Spleen (tissue), 7 donors: Measurements from ENCODE around the gene CACNA1C.
"Not testable (repeated sequence)": the region's sequence is repeated elsewhere in the genome, so short reads cannot be mapped to it uniquely, and the experiment has no call there.

ENCODE experiments used
- POLR2A ChIP-seq, 3 donors: fragments of 450-650 bp; IDR thresholded peaks; one replicate each; pipeline ENCODE4 v1.5.1; 2017; ENCODE audit warnings: antibody characterized with exemption in 3 of 3, mild to moderate bottlenecking in 1 of 3
- POLR2AphosphoS5 ChIP-seq, 3 donors: sonication (generic); formaldehyde crosslinking; IDR thresholded peaks; one replicate each; pipeline ENCODE4 v1.5.1; 2017; ENCODE audit warnings: antibody characterized with exemption in 3 of 3
- TF ChIP-seq, protein P1 (sequence below), 11 experiments: fragments of 200-600 bp in 7 of 11; fragments of 450-650 bp in 4 of 11; sonication (generic) in 4 of 11; IDR thresholded peaks in 8 of 11; conservative IDR thresholded peaks in 3 of 11; 1 replicate in 7 of 11; 2 replicates in 4 of 11; pipeline versions ENCODE4 v1.4.0 to v1.8.0; 2016 to 2021; ENCODE audit warnings: antibody characterized with exemption in 11 of 11, inconsistent platforms in 4 of 11, mild to moderate bottlenecking in 1 of 11
- donor health status: DM: no; HTN: no; CAD: no; lungs with moderate emphysema.
- donor health status: DM: no; HTN: no; CAD: no.
- donor health status: DM: no; HTN: no; CAD: no.

DNA sequence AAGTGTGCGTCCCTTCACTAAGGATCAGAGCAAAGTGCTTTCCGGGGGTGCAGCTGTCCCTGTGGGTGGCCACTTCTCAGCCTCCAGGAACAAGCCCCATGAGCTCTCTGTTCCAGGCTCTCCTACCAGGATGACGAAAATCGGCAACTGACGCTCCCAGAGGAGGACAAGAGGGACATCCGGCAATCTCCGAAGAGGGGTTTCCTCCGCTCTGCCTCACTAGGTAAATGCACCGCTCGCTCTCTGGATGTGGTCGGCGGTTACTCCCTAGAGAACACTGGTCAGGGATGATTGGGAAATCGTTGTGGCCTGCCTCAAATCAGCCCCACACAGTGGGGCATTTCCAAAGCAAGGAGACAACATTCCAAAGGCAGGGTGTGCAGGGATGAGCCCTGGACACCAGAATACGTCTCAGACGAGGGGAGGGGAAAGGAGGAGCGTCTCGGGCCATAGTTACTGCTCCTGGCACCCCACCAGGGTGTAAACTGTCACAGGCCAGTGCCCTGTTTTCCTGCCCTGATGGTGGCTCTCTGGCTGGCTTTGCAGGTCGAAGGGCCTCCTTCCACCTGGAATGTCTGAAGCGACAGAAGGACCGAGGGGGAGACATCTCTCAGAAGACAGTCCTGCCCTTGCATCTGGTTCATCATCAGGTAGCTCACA, 633.0 kb downstream of the CACNA1C start:
- TF ChIP-seq, protein P1, sequence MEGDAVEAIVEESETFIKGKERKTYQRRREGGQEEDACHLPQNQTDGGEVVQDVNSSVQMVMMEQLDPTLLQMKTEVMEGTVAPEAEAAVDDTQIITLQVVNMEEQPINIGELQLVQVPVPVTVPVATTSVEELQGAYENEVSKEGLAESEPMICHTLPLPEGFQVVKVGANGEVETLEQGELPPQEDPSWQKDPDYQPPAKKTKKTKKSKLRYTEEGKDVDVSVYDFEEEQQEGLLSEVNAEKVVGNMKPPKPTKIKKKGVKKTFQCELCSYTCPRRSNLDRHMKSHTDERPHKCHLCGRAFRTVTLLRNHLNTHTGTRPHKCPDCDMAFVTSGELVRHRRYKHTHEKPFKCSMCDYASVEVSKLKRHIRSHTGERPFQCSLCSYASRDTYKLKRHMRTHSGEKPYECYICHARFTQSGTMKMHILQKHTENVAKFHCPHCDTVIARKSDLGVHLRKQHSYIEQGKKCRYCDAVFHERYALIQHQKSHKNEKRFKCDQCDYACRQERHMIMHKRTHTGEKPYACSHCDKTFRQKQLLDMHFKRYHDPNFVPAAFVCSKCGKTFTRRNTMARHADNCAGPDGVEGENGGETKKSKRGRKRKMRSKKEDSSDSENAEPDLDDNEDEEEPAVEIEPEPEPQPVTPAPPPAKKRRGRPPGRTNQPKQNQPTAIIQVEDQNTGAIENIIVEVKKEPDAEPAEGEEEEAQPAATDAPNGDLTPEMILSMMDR (IDR thresholded peaks at IDR 0.05 in 8 of 11, conservative IDR thresholded peaks at IDR 0.05 in 3 of 11), result not testable (repeated sequence)
- not testable (repeated sequence) for TF ChIP-seq POLR2A, POLR2AphosphoS5 (IDR thresholded peaks at IDR 0.05)
